Fibroblast of skin of right biceps (primary cell): ENCODE data around the gene MAP4K2.

Experiments used
- DNase-seq: peaks from one replicate; pipeline ENCODE4 v3.0.0-alpha.2; 2013

The MAP4K2 gene

GRCh38 chr11:64810891-64811272 lies 7.9 kb upstream of the MAP4K2 start:
- no peak for DNase-seq

- DNase-seq = peak; percentile 96
Measured at GRCh38 chr11:64810271-64810890, 7.4 kb upstream of the MAP4K2 start, which contains the start of gene MEN1. MEN1 (minus strand) TSS chr11:64810551; CDS start chr11:64810109, 442 bp downstream.

- no peak for DNase-seq
Measured at GRCh38 chr11:64809781-64810241, 6.8 kb upstream of the MAP4K2 start.

GRCh38 chr11:64805481-64805880 lies 2.5 kb upstream of the MAP4K2 start:
- no peak for DNase-seq

- no peak for DNase-seq
Measured at GRCh38 chr11:64804346-64805210, 1.6 kb upstream of the MAP4K2 start.

GRCh38 chr11:64803846-64804345 lies 882 bp upstream of the MAP4K2 start:
- no peak for DNase-seq

- DNase-seq = no peak
Measured at GRCh38 chr11:64802370-64803157, 450 bp downstream of the MAP4K2 start.

- no peak for DNase-seq
Measured at GRCh38 chr11:64801561-64802369, 1.2 kb downstream of the MAP4K2 start.

GRCh38 chr11:64801158-64801464 lies 1.9 kb downstream of the MAP4K2 start:
- no peak for DNase-seq

- DNase-seq = no peak
Measured at GRCh38 chr11:64800303-64801157, 2.5 kb downstream of the MAP4K2 start.

GRCh38 chr11:64799623-64800302 lies 3.3 kb downstream of the MAP4K2 start:
- no peak for DNase-seq

GRCh38 chr11:64799256-64799622 lies 3.8 kb downstream of the MAP4K2 start:
- DNase-seq = no peak

- no peak for DNase-seq
Measured at GRCh38 chr11:64796757-64797541, 6.1 kb downstream of the MAP4K2 start.

- no peak for DNase-seq
Measured at GRCh38 chr11:64796047-64796756, 6.8 kb downstream of the MAP4K2 start.

GRCh38 chr11:64794526-64794925 lies 8.5 kb downstream of the MAP4K2 start:
- no peak for DNase-seq

GRCh38 chr11:64793271-64794160 lies 9.5 kb downstream of the MAP4K2 start:
- DNase-seq = no peak

GRCh38 chr11:64792482-64792881 lies 10.5 kb downstream of the MAP4K2 start:
- DNase-seq = no peak

- no peak for DNase-seq
Measured at GRCh38 chr11:64791781-64792291, 11.2 kb downstream of the MAP4K2 start.
